ENCODE measurements around the gene EIF4H.

EIF4H gene

DNA sequence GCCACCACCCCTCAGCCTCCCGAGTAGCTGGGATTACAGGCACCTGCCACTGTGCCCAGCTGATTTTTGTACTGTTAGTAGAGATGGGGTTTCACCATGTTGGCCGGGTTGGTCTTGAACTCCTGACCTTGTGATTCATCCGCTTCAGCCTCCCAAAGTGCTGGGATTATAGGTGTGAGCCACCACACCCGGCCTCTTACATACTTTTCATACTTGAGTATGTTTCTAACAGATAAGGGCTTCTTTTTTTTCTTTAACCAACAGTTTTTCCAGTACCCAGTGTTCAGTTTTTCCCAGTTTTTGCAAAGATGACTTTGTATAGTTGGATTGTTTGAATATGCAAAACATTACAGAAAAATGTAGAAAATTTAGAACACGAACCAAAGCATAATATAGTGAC, 7.7 kb downstream of the EIF4H start:
- no peak for DNase-seq
- peaks cover 27 to 62% (median 50%) of the 10 kb centered on the region in 4 experiments for H3K4me1 ChIP-seq (ENCODE audit: control extremely low read depth in 1 of 4, control insufficient read depth in 4 of 4, insufficient read depth in 4 of 4, low read length in 3 of 4)
- no peaks in the 10 kb centered on the region for H3K27me3 ChIP-seq (replicated peaks in 2 of 5; ENCODE audit: control insufficient read depth in 4 of 5, insufficient read depth in 5 of 5, low read length in 4 of 5)
- ChIA-PET CTCF (interaction anchor here (1.1 to 4.3 kb wide), 4 partner anchors 8 to 24 kb away, joined by 3 to 23 read pairs (median 5); no protein-coding TSS in a partner anchor), POLR2A (no interaction called here)
- WGBS (ENCODE audit: insufficient coverage), result 50% methylated on average over 2 of the region's 5 CpGs
- H3K9me3 ChIP-seq (ENCODE audit: control extremely low read depth in 1 of 5, control insufficient read depth in 4 of 5, insufficient read depth in 2 of 5, low read depth in 1 of 5, low read length in 4 of 5), result no peaks in the 10 kb centered on the region
- no peak overlapping the region for H3K27ac ChIP-seq (ENCODE audit: insufficient read depth in 1 of 2, low read depth in 1 of 2, low read length in 2 of 2, poor library complexity in 1 of 2, severe bottlenecking in 2 of 2)
- H3K4me3 ChIP-seq (ENCODE audit: control insufficient read depth in 1 of 7, extremely low read depth in 1 of 7, insufficient read depth in 4 of 7, low read depth in 2 of 7, low read length in 6 of 7), result no peak overlapping the region
- H3K36me3 ChIP-seq (ENCODE audit: control insufficient read depth in 4 of 4, insufficient read depth in 4 of 4, low read length in 3 of 4), result peaks cover 10 to 59% (median 20%) of the 10 kb centered on the region in 4 experiments

DNA sequence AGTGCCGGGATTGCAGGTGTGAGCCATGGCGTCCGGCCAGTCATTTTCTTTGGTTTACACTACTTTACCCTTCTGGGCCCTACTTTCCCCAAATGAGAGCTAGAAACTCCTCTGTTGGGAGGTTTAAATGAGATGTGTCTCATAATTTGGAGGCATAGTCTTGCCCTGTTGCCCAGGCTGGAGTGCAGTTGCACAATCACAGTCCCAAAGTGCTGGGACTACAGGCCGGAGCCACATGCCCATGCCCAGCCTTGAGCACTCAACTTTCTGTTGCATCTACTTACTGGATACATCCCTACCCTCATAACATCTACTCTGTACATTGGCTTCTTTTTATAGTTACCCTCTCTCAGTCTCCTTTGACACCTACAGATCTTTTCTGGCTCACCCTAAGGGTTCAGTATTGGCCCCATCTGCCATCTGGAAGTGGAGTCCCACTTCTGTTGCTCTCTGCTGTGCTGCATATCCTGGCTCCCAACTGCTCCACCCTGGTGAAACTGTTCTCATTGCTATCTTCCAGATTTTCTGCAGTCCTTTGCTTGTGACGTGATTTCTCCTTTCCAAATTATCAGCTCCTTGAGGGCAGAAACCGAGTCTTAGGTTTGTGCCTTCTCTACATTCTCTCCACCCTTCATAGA, 8.4 kb downstream of the EIF4H start:
- no peak overlapping the region for H3K4me3 ChIP-seq (ENCODE audit: control insufficient read depth in 1 of 7, extremely low read depth in 1 of 7, insufficient read depth in 4 of 7, low read depth in 2 of 7, low read length in 6 of 7)
- H3K27ac ChIP-seq (ENCODE audit: insufficient read depth in 1 of 2, low read depth in 1 of 2, low read length in 2 of 2, poor library complexity in 1 of 2, severe bottlenecking in 2 of 2), result no peak overlapping the region
- CTCF ChIA-PET, result interaction anchor here (1.1 to 4.3 kb wide), 6 partner anchors 11 to 318 kb away, joined by 3 to 23 read pairs (median 6); no protein-coding TSS in a partner anchor
- no peaks in the 10 kb centered on the region for H3K27me3 ChIP-seq (replicated peaks in 2 of 5; ENCODE audit: control insufficient read depth in 4 of 5, insufficient read depth in 5 of 5, low read length in 4 of 5)
- H3K9me3 ChIP-seq (ENCODE audit: control extremely low read depth in 1 of 5, control insufficient read depth in 4 of 5, insufficient read depth in 2 of 5, low read depth in 1 of 5, low read length in 4 of 5), result no peaks in the 10 kb centered on the region
- H3K36me3 ChIP-seq (ENCODE audit: control insufficient read depth in 4 of 4, insufficient read depth in 4 of 4, low read length in 3 of 4), result peaks cover 10 to 60% (median 22%) of the 10 kb centered on the region in 4 experiments
- peaks cover 22 to 56% (median 44%) of the 10 kb centered on the region in 4 experiments for H3K4me1 ChIP-seq (ENCODE audit: control extremely low read depth in 1 of 4, control insufficient read depth in 4 of 4, insufficient read depth in 4 of 4, low read length in 3 of 4)
- POLR2A ChIA-PET, result no interaction called here
- DNase-seq, result no peak
- 89% methylated on average over 1 of the region's 6 CpGs for WGBS (ENCODE audit: insufficient coverage)

DNA sequence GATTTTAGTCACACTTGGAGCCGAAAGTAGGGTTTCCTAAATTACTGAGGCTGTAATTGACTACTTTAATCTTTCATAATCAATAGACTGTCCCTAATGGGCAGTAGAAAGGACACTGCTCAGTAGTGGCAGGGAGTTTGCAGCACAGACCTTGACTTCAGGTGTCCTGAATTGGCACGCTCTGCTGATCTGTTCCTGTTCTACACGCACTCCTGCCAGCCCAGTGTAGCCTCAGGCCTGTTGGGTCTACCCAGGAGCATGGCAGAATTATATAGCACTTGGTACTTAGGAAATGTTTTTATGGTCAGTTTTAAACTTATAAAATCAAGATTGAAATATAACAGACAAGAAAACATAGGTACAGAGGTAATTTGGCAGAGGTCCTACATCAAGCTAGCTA, 9.0 kb downstream of the EIF4H start:
- 86% methylated on average over 1 of the region's 3 CpGs for WGBS (ENCODE audit: insufficient coverage)
- Histone ChIP-seq H3K9me3 (ENCODE audit: control extremely low read depth in 1 of 5, control insufficient read depth in 4 of 5, insufficient read depth in 2 of 5, low read depth in 1 of 5, low read length in 4 of 5) (no peaks in the 10 kb centered on the region), H3K36me3 (ENCODE audit: control insufficient read depth in 4 of 4, insufficient read depth in 4 of 4, low read length in 3 of 4) (peaks cover 11 to 60% (median 27%) of the 10 kb centered on the region in 4 experiments), H3K4me1 (ENCODE audit: control extremely low read depth in 1 of 4, control insufficient read depth in 4 of 4, insufficient read depth in 4 of 4, low read length in 3 of 4) (peaks cover 20 to 51% (median 38%) of the 10 kb centered on the region in 4 experiments), H3K27me3 (replicated peaks in 2 of 5; ENCODE audit: control insufficient read depth in 4 of 5, insufficient read depth in 5 of 5, low read length in 4 of 5) (no peaks in the 10 kb centered on the region), H3K27ac (ENCODE audit: insufficient read depth in 1 of 2, low read depth in 1 of 2, low read length in 2 of 2, poor library complexity in 1 of 2, severe bottlenecking in 2 of 2) (no peak overlapping the region), H3K4me3 (ENCODE audit: control insufficient read depth in 1 of 7, extremely low read depth in 1 of 7, insufficient read depth in 4 of 7, low read depth in 2 of 7, low read length in 6 of 7) (no peak overlapping the region)
- no peak for DNase-seq
- CTCF ChIA-PET, result interaction anchor here (0.8 to 4.3 kb wide), 9 partner anchors 8 to 328 kb away, joined by 3 to 23 read pairs (median 4); partner anchors contain the start of gene EIF4H
- POLR2A ChIA-PET, result interaction anchor here (2.1 kb wide), 1 partner anchor 9 kb away, joined by 5 read pairs; the partner anchor contains the start of gene EIF4H

DNA sequence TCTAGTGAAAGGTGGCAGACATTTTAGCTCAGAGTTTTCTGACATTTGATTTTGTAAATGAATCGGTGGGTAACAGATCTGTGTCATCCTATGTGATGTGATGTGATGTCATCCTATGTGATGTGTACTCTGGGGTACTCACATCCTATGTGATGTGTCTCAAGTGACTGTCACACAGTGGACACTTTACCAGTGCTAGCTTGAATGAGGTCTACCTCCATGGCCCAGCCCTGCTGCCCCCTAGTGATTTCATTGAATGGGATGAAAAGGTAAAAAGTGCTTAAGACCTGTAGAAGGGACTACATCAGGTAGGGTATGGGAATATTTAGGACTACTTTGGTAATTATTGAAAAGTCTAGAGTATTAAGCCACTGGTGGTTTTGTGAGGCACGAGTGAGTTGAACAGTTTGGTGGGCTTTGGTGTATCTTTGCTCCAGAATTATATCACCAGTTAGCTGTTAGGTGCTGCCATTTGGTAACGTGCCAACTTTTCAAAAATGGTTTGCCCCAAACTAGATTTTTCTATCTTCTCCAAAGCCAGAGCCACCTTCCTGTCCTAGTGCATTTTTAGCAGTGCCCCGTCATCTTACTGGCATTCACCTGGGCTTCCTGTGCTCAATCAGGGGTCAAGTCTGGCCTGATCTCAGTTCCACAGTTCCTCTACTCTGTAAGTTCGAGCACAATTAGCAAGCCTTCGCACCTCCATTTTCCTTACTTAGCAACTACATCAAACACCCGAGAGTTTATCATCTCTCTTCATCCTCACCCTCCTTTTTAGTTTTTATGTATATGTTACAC, 9.7 kb downstream of the EIF4H start:
- Histone ChIP-seq H3K4me1 (ENCODE audit: control extremely low read depth in 1 of 4, control insufficient read depth in 4 of 4, insufficient read depth in 4 of 4, low read length in 3 of 4) (peaks cover 20 to 44% (median 34%) of the 10 kb centered on the region in 4 experiments), H3K27ac (ENCODE audit: insufficient read depth in 1 of 2, low read depth in 1 of 2, low read length in 2 of 2, poor library complexity in 1 of 2, severe bottlenecking in 2 of 2) (no peak overlapping the region), H3K27me3 (replicated peaks in 2 of 5; ENCODE audit: control insufficient read depth in 4 of 5, insufficient read depth in 5 of 5, low read length in 4 of 5) (no peaks in the 10 kb centered on the region), H3K36me3 (ENCODE audit: control insufficient read depth in 4 of 4, insufficient read depth in 4 of 4, low read length in 3 of 4) (peaks cover 18 to 62% (median 33%) of the 10 kb centered on the region in 4 experiments), H3K9me3 (ENCODE audit: control extremely low read depth in 1 of 5, control insufficient read depth in 4 of 5, insufficient read depth in 2 of 5, low read depth in 1 of 5, low read length in 4 of 5) (no peaks in the 10 kb centered on the region), H3K4me3 (ENCODE audit: control insufficient read depth in 1 of 7, extremely low read depth in 1 of 7, insufficient read depth in 4 of 7, low read depth in 2 of 7, low read length in 6 of 7) (no peak overlapping the region)
- CTCF ChIA-PET, result interaction anchor here (0.8 to 4.3 kb wide), 10 partner anchors 9 to 329 kb away, joined by 3 to 23 read pairs (median 4); partner anchors contain the start of gene EIF4H
- WGBS (ENCODE audit: insufficient coverage), result 60% methylated on average over 4 of the region's 7 CpGs
- POLR2A ChIA-PET, result interaction anchor here (0.7 to 2.1 kb wide), 2 partner anchors 9 to 10 kb away, joined by 3 to 5 read pairs; partner anchors contain the start of gene EIF4H
- peak; percentile 37 to 45 (median 39) for DNase-seq

DNA sequence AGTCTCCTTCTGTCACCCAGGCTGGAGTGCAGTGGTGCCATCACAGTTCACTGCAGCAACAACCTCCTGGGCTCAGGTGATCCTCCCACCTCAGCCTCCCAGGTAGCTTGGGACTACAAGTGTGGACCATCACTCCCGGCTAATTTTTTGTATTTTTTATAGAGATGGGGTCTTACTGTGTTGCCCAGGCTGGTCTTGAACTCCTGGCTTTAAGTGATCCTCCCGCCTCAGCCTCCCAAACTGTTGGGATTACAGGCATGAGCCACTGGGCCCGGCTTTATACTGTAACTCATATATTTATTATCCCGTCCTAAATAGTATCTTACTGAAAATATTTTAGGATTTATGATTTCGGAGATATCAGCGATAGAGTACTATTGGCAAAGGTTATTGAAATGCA, 10.9 kb downstream of the EIF4H start:
- Histone ChIP-seq H3K27ac (ENCODE audit: insufficient read depth in 1 of 2, low read depth in 1 of 2, low read length in 2 of 2, poor library complexity in 1 of 2, severe bottlenecking in 2 of 2) (peak overlapping the region in 1 of 2 experiments; percentile 26), H3K9me3 (ENCODE audit: control extremely low read depth in 1 of 5, control insufficient read depth in 4 of 5, insufficient read depth in 2 of 5, low read depth in 1 of 5, low read length in 4 of 5) (no peaks in the 10 kb centered on the region), H3K27me3 (replicated peaks in 2 of 5; ENCODE audit: control insufficient read depth in 4 of 5, insufficient read depth in 5 of 5, low read length in 4 of 5) (no peaks in the 10 kb centered on the region), H3K36me3 (ENCODE audit: control insufficient read depth in 4 of 4, insufficient read depth in 4 of 4, low read length in 3 of 4) (peaks cover 21 to 66% (median 39%) of the 10 kb centered on the region in 4 experiments), H3K4me3 (ENCODE audit: control insufficient read depth in 1 of 7, extremely low read depth in 1 of 7, insufficient read depth in 4 of 7, low read depth in 2 of 7, low read length in 6 of 7) (peak overlapping the region in 1 of 7 experiments; percentile 60), H3K4me1 (ENCODE audit: control extremely low read depth in 1 of 4, control insufficient read depth in 4 of 4, insufficient read depth in 4 of 4, low read length in 3 of 4) (peaks cover 20 to 40% (median 31%) of the 10 kb centered on the region in 4 experiments)
- POLR2A ChIA-PET, result interaction anchor here (2.1 kb wide), 1 partner anchor 10 kb away, joined by 5 read pairs; the partner anchor contains the start of gene EIF4H
- WGBS (ENCODE audit: insufficient coverage), result 89% methylated on average over 2 of the region's 6 CpGs
- CTCF ChIA-PET, result interaction anchor here (3.0 to 4.3 kb wide), 2 partner anchors 9 to 117 kb away, joined by 15 to 23 read pairs; no protein-coding TSS in a partner anchor
- DNase-seq, result no peak

DNA sequence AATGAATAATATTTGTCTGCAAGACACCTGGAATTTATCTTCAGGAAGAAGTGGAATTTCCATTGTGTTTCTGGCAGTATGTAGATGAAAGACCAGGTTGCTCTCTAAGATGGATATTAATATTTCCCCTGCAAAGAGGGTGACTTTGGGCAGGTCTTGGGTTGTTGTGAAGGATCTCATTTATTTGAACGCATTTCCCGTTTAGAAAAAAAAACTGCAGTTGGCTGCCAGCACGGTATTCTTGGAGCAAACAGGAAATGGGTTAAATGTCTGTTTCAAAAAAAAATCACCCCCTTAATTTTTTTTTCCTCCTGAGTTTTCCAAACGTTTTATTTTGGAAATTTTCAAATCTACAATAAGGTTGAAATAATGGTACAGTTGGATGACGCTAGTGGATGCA, 11.5 kb downstream of the EIF4H start:
- Histone ChIP-seq H3K4me1 (ENCODE audit: control extremely low read depth in 1 of 4, control insufficient read depth in 4 of 4, insufficient read depth in 4 of 4, low read length in 3 of 4) (peaks cover 20 to 40% (median 31%) of the 10 kb centered on the region in 4 experiments), H3K9me3 (ENCODE audit: control extremely low read depth in 1 of 5, control insufficient read depth in 4 of 5, insufficient read depth in 2 of 5, low read depth in 1 of 5, low read length in 4 of 5) (no peaks in the 10 kb centered on the region), H3K27ac (ENCODE audit: insufficient read depth in 1 of 2, low read depth in 1 of 2, low read length in 2 of 2, poor library complexity in 1 of 2, severe bottlenecking in 2 of 2) (peak overlapping the region in 1 of 2 experiments; percentile 26), H3K36me3 (ENCODE audit: control insufficient read depth in 4 of 4, insufficient read depth in 4 of 4, low read length in 3 of 4) (peaks cover 23 to 66% (median 42%) of the 10 kb centered on the region in 4 experiments), H3K4me3 (ENCODE audit: control insufficient read depth in 1 of 7, extremely low read depth in 1 of 7, insufficient read depth in 4 of 7, low read depth in 2 of 7, low read length in 6 of 7) (peak overlapping the region in 1 of 7 experiments; percentile 60), H3K27me3 (replicated peaks in 2 of 5; ENCODE audit: control insufficient read depth in 4 of 5, insufficient read depth in 5 of 5, low read length in 4 of 5) (no peaks in the 10 kb centered on the region)
- 0% methylated on average over 3 of the region's 5 CpGs for WGBS (ENCODE audit: insufficient coverage)
- ChIA-PET CTCF (interaction anchor here (1.5 kb wide), 1 partner anchor 19 kb away, joined by 3 read pairs; no protein-coding TSS in a partner anchor), POLR2A (no interaction called here)
- peak in 1 of 3 donors; percentile 36 for DNase-seq
